Measurements from ENCODE around the gene MEX3D.

MEX3D gene

GRCh38 chr19:1561236-1561842 lies 6.8 kb downstream of the MEX3D start:
- Histone ChIP-seq H2AFZ (ENCODE audit: low read length) (no peak overlapping the region), H3K27ac (ENCODE audit: low read depth, low read length, poor library complexity, severe bottlenecking) (no peak overlapping the region), H3K79me2 (ENCODE audit: insufficient read depth, low read length) (no peaks in the 10 kb centered on the region), H4K20me1 (ENCODE audit: insufficient read depth, low read length) (no peaks in the 10 kb centered on the region), H3F3A (ENCODE audit: insufficient read depth, low read length) (no peaks in the 10 kb centered on the region), H3K9me2 (ENCODE audit: low read depth, low read length) (no peaks in the 10 kb centered on the region), H3K4me1 (ENCODE audit: insufficient read depth, low read length, severe bottlenecking) (no peaks in the 10 kb centered on the region), H3K36me3 (ENCODE audit: insufficient read depth, low read length) (no peaks in the 10 kb centered on the region), H3K4me2 (ENCODE audit: low read length) (no peak overlapping the region), H3K27me3 (ENCODE audit: insufficient read depth, low read length) (no peaks in the 10 kb centered on the region), H3K9ac (ENCODE audit: low read length) (no peak overlapping the region), H3K4me3 (ENCODE audit: low read depth, low read length, poor library complexity, severe bottlenecking) (no peak overlapping the region), H3K9me3 (ENCODE audit: low read length) (no peaks in the 10 kb centered on the region)
- TF ChIP-seq CTCF (IDR thresholded peaks at IDR 0.05; ENCODE audit: low read length) (no peak), EZH2 (IDR thresholded peaks at IDR 0.05; ENCODE audit: borderline replicate concordance, low read length) (no peak)

- Histone ChIP-seq H2AFZ (ENCODE audit: low read length) (no peak overlapping the region), H3K4me1 (ENCODE audit: insufficient read depth, low read length, severe bottlenecking) (no peaks in the 10 kb centered on the region), H3K4me2 (ENCODE audit: low read length) (no peak overlapping the region), H3F3A (ENCODE audit: insufficient read depth, low read length) (no peaks in the 10 kb centered on the region), H3K9me2 (ENCODE audit: low read depth, low read length) (no peaks in the 10 kb centered on the region), H3K9ac (ENCODE audit: low read length) (no peak overlapping the region), H3K4me3 (ENCODE audit: low read depth, low read length, poor library complexity, severe bottlenecking) (no peak overlapping the region), H3K27ac (ENCODE audit: low read depth, low read length, poor library complexity, severe bottlenecking) (no peak overlapping the region), H3K9me3 (ENCODE audit: low read length) (no peaks in the 10 kb centered on the region), H3K27me3 (ENCODE audit: insufficient read depth, low read length) (no peaks in the 10 kb centered on the region), H3K79me2 (ENCODE audit: insufficient read depth, low read length) (no peaks in the 10 kb centered on the region), H3K36me3 (ENCODE audit: insufficient read depth, low read length) (no peaks in the 10 kb centered on the region; the same call in 1 of the 2 replicates), H4K20me1 (ENCODE audit: insufficient read depth, low read length) (no peaks in the 10 kb centered on the region)
- TF ChIP-seq EZH2 (IDR thresholded peaks at IDR 0.05; ENCODE audit: borderline replicate concordance, low read length) (no peak), CTCF (IDR thresholded peaks at IDR 0.05; ENCODE audit: low read length) (no peak)
These were observed 7.7 kb downstream of the MEX3D start for GRCh38 chr19:1560286-1560882.

DNA sequence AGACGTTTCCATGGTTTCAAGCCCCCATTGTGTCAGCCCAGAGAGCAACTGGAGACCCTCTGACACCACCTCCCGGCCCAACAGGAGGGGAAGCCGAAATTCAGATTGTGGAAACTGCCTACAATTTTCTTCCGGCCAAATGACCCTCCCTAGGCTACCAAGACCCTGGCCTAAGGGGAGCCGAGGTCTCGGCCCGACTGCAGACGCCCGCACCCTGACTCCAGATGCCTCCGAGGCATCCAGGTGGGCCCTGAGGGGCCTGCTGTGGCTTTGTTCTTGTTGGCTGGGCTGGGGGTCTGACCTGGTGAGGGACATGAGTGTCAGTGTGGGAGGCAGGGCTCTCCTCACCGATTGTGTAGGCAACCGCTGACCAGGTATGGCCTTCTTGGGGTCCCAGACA lies 9.6 kb downstream of the MEX3D start:
- no peaks in the 10 kb centered on the region for H4K20me1 ChIP-seq (ENCODE audit: insufficient read depth, low read length)
- H3K79me2 ChIP-seq (ENCODE audit: insufficient read depth, low read length): no peaks in the 10 kb centered on the region
- H3K9me3 ChIP-seq (ENCODE audit: low read length): no peaks in the 10 kb centered on the region
- H3K4me3 ChIP-seq (ENCODE audit: low read depth, low read length, poor library complexity, severe bottlenecking): no peak overlapping the region
- no peaks in the 10 kb centered on the region; the same call in 1 of the 2 replicates for H3K36me3 ChIP-seq (ENCODE audit: insufficient read depth, low read length)
- TF ChIP-seq EZH2 (IDR thresholded peaks at IDR 0.05; ENCODE audit: borderline replicate concordance, low read length) (no peak), CTCF (IDR thresholded peaks at IDR 0.05; ENCODE audit: low read length) (no peak)
- H3K27ac ChIP-seq (ENCODE audit: low read depth, low read length, poor library complexity, severe bottlenecking): no peak overlapping the region
- H3K4me1 ChIP-seq (ENCODE audit: insufficient read depth, low read length, severe bottlenecking): peaks cover under 1% of the 10 kb centered on the region
- H2AFZ ChIP-seq (ENCODE audit: low read length): no peak overlapping the region
- H3K4me2 ChIP-seq (ENCODE audit: low read length): no peak overlapping the region
- H3K27me3 ChIP-seq (ENCODE audit: insufficient read depth, low read length): no peaks in the 10 kb centered on the region
- H3K9me2 ChIP-seq (ENCODE audit: low read depth, low read length): no peaks in the 10 kb centered on the region
- no peaks in the 10 kb centered on the region for H3F3A ChIP-seq (ENCODE audit: insufficient read depth, low read length)
- H3K9ac ChIP-seq (ENCODE audit: low read length): no peak overlapping the region

All from OCI-LY1 (cell line).